ENCODE measurements around the gene GPNMB.

DNA sequence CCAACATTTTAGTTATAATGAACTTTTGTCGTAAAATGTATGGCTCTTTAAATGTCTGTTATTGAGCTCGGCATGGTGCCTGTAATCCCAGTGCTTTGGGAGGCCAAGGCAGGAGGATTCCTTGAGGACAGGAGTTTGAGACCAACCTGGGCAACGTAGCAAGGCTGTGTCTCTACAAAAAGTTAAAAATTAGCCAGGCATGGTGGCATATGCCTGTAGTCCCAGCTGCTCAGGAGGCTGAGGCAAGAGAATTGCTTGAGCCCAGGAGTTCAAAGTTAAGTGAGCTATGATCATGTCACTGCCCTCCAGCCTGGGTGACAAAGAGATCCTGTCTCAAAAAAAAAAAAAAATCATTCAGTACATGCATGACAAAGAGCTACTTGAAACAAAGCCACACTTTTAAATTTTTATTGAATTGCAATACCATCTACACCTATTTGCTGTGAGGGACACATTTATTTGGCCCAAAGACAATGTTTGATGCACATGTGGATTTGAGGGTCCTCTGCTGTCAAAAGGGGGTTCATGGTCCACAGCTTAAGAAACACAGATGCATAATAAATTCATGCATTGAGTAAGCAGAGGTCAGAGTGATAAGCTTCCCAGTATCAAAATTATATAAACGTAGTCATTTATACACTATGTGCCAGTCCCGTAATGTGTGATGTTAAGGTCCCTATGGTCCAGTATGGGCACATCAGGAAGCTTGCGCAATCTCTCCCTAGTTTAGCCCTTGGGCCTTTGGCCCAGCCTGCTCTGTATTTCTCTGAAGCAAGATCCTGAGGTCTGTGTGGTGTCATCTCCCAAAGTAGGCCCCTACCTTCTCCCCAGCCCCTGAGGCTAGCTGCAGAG, 48.2 kb downstream of the GPNMB start:
- TF ChIP-seq, protein P1, sequence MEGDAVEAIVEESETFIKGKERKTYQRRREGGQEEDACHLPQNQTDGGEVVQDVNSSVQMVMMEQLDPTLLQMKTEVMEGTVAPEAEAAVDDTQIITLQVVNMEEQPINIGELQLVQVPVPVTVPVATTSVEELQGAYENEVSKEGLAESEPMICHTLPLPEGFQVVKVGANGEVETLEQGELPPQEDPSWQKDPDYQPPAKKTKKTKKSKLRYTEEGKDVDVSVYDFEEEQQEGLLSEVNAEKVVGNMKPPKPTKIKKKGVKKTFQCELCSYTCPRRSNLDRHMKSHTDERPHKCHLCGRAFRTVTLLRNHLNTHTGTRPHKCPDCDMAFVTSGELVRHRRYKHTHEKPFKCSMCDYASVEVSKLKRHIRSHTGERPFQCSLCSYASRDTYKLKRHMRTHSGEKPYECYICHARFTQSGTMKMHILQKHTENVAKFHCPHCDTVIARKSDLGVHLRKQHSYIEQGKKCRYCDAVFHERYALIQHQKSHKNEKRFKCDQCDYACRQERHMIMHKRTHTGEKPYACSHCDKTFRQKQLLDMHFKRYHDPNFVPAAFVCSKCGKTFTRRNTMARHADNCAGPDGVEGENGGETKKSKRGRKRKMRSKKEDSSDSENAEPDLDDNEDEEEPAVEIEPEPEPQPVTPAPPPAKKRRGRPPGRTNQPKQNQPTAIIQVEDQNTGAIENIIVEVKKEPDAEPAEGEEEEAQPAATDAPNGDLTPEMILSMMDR (IDR thresholded peaks at IDR 0.05) = no peak
- TF ChIP-seq EP300 (IDR thresholded peaks at IDR 0.05) (no peak), POLR2AphosphoS5 (IDR thresholded peaks at IDR 0.05) (no peak), POLR2A (IDR thresholded peaks at IDR 0.05) (no peak)
